ENCODE results near the gene QRFP.

DNA sequence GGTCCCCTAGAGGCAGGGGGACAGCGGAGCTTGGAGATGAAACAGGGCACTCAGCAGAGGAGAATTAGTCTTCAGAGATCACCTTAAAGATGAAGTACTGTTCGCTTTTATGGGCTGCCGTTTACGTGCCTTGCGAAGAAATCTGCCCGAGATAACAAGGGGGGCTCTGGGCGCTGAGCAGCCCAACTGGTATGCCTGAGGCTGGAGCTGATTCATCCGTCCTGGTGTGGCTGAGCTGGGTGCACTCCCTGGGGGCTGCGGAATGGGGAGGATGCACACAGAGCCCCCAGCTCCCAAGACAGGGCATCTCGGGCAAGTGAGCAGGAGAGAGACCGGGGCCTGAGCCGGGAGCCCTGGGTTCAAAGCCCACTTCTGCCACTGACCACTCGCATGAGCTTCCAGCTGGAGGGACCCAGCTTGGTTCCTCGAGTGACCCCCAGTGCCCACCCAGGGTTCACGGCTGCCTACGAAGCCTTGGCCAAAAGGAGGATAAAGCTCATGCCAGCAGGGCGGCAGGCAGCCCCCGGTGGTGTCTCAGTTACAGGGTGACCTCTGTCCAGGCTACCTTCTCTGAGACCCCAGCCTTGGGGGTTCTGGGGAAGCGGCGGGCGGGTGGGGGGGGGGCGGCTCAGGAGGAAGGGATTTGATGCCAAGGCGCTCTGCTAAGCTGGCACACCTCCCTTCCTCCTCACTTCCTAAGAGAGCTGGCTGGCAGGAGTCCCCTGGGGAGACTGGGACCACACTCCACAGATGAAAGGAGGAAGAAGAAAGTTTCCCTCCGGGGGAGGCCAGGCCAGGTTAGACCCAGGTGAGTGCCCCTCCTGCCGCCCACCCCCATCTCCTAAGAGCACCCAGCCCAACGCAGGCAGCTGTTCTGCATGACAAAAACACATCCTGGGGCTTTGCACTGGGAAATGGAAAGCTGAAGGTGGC, 36.8 kb upstream of the QRFP start:
- TF ChIP-seq, protein P1, sequence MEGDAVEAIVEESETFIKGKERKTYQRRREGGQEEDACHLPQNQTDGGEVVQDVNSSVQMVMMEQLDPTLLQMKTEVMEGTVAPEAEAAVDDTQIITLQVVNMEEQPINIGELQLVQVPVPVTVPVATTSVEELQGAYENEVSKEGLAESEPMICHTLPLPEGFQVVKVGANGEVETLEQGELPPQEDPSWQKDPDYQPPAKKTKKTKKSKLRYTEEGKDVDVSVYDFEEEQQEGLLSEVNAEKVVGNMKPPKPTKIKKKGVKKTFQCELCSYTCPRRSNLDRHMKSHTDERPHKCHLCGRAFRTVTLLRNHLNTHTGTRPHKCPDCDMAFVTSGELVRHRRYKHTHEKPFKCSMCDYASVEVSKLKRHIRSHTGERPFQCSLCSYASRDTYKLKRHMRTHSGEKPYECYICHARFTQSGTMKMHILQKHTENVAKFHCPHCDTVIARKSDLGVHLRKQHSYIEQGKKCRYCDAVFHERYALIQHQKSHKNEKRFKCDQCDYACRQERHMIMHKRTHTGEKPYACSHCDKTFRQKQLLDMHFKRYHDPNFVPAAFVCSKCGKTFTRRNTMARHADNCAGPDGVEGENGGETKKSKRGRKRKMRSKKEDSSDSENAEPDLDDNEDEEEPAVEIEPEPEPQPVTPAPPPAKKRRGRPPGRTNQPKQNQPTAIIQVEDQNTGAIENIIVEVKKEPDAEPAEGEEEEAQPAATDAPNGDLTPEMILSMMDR (IDR thresholded peaks at IDR 0.05; ENCODE audit: low read length) = no peak
- no peak for TF ChIP-seq EZH2phosphoT487 (IDR thresholded peaks at IDR 0.05; ENCODE audit: low read length)
- no peak for TF ChIP-seq EZH2 (optimal IDR thresholded peaks at IDR 0.05; ENCODE audit: low read depth, low read length)
